Panc1 (cell line): ENCODE results near the gene PRKCA.

Experiments
- SIN3A ChIP-seq: IDR thresholded peaks from 2 replicates; pipeline ENCODE4 v1.6.1; 2012; ENCODE audit warnings: low read depth, mild to moderate bottlenecking, low read length, moderate library complexity, borderline replicate concordance; ENCODE audit not compliant: insufficient read depth
- TF ChIP-seq, protein P1 (sequence below): fragments of 450-650 bp; IDR thresholded peaks from 2 replicates; pipeline ENCODE4 v1.5.1; 2017; ENCODE audit warnings: mild to moderate bottlenecking

DNA sequence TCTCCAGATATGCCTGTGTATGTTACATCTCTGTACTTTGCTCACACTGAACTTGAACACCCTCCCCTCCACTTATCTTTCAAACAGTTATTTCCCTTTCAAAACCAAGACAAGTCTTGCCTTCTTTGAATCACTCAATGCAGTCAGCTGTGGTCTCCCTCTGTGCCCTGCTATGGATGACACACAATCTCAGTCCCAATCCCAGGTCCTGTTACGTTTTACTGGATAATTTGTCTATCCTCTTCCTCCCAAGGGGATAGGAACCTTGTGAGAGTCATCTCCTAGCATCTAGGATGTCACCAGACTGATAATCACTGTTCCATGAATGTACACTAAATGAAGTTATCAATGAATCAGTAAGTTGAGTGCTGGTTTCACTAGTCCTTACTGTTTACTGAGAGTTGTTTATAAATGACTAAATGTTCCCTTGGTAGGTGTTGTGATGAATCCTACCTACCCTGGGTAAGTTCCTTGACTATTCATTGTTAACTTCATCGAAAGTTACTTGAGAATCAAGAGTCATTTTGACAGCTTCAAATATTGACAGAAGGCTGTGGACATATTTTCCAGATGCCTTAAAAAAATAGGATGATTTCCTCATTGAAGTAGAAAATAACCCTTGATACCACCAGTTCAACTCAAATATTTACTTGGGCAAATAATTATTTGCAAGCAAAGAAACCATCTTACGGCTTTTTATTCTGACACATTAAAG is 244.9 kb downstream of the PRKCA start:
- TF ChIP-seq, protein P1, sequence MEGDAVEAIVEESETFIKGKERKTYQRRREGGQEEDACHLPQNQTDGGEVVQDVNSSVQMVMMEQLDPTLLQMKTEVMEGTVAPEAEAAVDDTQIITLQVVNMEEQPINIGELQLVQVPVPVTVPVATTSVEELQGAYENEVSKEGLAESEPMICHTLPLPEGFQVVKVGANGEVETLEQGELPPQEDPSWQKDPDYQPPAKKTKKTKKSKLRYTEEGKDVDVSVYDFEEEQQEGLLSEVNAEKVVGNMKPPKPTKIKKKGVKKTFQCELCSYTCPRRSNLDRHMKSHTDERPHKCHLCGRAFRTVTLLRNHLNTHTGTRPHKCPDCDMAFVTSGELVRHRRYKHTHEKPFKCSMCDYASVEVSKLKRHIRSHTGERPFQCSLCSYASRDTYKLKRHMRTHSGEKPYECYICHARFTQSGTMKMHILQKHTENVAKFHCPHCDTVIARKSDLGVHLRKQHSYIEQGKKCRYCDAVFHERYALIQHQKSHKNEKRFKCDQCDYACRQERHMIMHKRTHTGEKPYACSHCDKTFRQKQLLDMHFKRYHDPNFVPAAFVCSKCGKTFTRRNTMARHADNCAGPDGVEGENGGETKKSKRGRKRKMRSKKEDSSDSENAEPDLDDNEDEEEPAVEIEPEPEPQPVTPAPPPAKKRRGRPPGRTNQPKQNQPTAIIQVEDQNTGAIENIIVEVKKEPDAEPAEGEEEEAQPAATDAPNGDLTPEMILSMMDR, result no peak
- TF ChIP-seq SIN3A, result no peak
